Measurements from ENCODE around the gene CYP4F22.

DNA sequence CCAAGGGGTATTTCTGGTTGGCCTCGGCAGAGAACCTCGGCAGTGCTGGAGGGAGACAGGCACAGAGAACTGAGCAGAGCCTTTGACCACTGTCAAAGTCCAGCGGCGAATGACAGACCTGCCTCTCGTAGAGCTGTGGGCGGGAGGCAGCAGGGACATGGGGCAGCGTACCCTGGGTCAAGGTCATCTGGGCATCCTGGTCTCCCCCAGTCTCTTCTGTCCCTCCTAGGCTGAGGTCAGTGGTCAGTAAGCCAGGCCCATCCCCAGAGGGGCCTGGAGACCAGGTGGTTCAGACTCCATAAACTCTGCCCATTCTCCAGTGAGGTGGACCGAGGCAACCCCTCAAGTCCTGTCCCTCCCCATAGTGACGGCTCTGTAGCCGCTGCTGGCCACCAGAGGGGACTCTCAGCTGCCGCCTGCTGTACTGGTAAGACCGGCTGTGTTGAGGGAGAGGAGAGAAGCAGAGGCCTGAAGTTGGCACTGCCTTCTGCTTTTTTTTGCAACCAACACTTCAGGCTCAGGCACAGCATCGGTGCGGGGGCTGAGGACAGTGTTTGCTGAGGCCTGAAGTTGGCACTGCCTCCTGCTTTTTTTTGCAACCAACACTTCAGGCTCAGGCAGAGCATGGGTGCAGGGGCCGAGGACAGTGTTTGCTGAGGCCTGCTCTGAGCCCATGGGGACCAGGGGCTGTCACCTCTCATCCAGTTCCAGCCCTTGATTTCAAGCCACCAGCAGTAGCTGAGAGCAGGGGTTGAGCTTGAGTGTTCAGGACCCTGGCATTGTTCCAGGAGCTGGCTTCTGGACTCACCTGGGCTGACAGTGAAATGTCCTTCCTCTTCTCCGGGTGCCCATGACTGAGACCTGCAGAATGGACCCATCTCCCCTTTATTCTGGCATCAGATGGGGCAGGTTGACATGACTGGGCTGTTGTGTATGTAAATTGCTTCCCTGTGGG is 28.7 kb upstream of the CYP4F22 start, which contains the start of gene PGLYRP2:
- TF ChIP-seq EZH2 (IDR thresholded peaks at IDR 0.05; ENCODE audit: insufficient read depth, poor library complexity, severe bottlenecking) (no peak), EZH2phosphoT487 (IDR thresholded peaks at IDR 0.05; ENCODE audit: insufficient read depth, low read depth) (no peak)

Measured in GM23248 (cell line).